Measurements from ENCODE around the gene PRKAB1. TPM values are rescaled to one million over a fixed set of nuclear protein-coding genes. Genes with fewer than 3 reads are reported as not detected.

PRKAB1 gene
- total and polyA plus RNA-seq, 9 of the 15 experiments (the other 6 are each of a cell fraction or from before 2014, with no cell fraction given), result 32.6 to 94.2 (median 63.8) TPM

DNA sequence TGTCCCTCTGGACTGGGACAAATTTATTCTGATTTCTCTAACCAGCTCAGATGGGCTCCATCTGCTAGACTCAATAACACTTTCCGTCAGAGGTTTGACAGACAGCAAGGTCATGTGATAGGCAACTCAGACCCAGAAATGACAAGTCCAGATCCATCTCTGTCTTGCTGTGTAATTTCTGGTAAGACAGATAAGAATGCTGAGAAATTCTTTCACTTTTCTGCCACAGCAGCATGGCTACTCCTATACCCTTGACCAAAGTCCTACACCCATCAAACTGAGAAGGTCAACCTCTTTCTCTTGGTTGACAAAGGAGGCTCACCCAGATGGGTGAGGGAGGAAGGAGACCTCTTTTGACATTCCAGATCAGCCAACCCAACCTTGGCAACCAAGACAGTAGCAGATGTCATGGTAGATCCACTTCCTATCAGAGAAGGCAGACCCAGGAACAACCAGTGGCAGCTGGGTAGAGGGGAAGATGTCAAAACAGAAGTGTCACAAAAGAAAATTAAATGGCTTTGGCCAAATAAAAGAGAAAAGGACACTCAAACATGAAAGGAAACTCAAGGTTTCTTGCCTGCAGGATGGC lies 36.9 kb upstream of the PRKAB1 start (continued):
- TF ChIP-seq PML (IDR thresholded peaks at IDR 0.05; ENCODE audit: low read length), result no peak
- no peak for TF ChIP-seq SAP30 (IDR thresholded peaks at IDR 0.05; ENCODE audit: borderline replicate concordance, insufficient read depth, low read depth, low read length, poor library complexity, severe bottlenecking)
- no peak for TF ChIP-seq ZFPM2 (CRISPR knock-in tag; IDR thresholded peaks at IDR 0.05)
- no peak for TF ChIP-seq TEAD1 (CRISPR knock-in tag; IDR thresholded peaks at IDR 0.05)
- peak; percentile 68 for TF ChIP-seq TAL1 (IDR thresholded peaks at IDR 0.05)
- TF ChIP-seq RHOXF2B (CRISPR knock-in tag; conservative IDR thresholded peaks at IDR 0.05), result no peak
- no peak for TF ChIP-seq ZC3H4 (CRISPR knock-in tag; IDR thresholded peaks at IDR 0.05; ENCODE audit: borderline replicate concordance)
- TF ChIP-seq, protein P1, sequence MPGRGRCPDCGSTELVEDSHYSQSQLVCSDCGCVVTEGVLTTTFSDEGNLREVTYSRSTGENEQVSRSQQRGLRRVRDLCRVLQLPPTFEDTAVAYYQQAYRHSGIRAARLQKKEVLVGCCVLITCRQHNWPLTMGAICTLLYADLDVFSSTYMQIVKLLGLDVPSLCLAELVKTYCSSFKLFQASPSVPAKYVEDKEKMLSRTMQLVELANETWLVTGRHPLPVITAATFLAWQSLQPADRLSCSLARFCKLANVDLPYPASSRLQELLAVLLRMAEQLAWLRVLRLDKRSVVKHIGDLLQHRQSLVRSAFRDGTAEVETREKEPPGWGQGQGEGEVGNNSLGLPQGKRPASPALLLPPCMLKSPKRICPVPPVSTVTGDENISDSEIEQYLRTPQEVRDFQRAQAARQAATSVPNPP (IDR thresholded peaks at IDR 0.05; ENCODE audit: borderline replicate concordance, insufficient read depth, insufficient read length), result no peak
- TF ChIP-seq NCOR1 (IDR thresholded peaks at IDR 0.05), result peak; percentile 45; the same call in 1 of the 2 replicates
- TF ChIP-seq ETS2 (tag; IDR thresholded peaks at IDR 0.05; ENCODE audit: borderline replicate concordance, poor library complexity, severe bottlenecking), result no peak
- no peak for TF ChIP-seq NFIX (CRISPR knock-in tag; IDR thresholded peaks at IDR 0.05; ENCODE audit: low read depth)
- TF ChIP-seq, protein P2, sequence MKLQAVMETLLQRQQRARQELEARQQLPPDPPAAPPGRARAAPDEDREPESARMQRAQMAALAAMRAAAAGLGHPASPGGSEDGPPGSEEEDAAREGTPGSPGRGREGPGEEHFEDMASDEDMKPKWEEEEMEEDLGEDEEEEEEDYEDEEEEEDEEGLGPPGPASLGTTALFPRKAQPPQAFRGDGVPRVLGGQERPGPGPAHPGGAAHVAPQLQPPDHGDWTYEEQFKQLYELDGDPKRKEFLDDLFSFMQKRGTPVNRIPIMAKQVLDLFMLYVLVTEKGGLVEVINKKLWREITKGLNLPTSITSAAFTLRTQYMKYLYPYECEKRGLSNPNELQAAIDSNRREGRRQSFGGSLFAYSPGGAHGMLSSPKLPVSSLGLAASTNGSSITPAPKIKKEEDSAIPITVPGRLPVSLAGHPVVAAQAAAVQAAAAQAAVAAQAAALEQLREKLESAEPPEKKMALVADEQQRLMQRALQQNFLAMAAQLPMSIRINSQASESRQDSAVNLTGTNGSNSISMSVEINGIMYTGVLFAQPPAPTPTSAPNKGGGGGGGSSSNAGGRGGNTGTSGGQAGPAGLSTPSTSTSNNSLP (IDR thresholded peaks at IDR 0.05; ENCODE audit: borderline replicate concordance, low read depth, low read length), result no peak
- TF ChIP-seq ZNF586 (CRISPR knock-in tag; conservative IDR thresholded peaks at IDR 0.05), result no peak
- no peak for TF ChIP-seq STAT5A (IDR thresholded peaks at IDR 0.05; ENCODE audit: borderline replicate concordance, low read length)
- TF ChIP-seq, protein P3, sequence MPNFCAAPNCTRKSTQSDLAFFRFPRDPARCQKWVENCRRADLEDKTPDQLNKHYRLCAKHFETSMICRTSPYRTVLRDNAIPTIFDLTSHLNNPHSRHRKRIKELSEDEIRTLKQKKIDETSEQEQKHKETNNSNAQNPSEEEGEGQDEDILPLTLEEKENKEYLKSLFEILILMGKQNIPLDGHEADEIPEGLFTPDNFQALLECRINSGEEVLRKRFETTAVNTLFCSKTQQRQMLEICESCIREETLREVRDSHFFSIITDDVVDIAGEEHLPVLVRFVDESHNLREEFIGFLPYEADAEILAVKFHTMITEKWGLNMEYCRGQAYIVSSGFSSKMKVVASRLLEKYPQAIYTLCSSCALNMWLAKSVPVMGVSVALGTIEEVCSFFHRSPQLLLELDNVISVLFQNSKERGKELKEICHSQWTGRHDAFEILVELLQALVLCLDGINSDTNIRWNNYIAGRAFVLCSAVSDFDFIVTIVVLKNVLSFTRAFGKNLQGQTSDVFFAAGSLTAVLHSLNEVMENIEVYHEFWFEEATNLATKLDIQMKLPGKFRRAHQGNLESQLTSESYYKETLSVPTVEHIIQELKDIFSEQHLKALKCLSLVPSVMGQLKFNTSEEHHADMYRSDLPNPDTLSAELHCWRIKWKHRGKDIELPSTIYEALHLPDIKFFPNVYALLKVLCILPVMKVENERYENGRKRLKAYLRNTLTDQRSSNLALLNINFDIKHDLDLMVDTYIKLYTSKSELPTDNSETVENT (CRISPR knock-in tag; IDR thresholded peaks at IDR 0.05), result no peak
- no peak for TF ChIP-seq NONO (IDR thresholded peaks at IDR 0.05; ENCODE audit: low read depth in 2 of 2, low read length in 1 of 2)
- no peak for TF ChIP-seq ZNF143 (CRISPR knock-in tag; IDR thresholded peaks at IDR 0.05)
- TF ChIP-seq ZBTB1 (CRISPR knock-in tag; IDR thresholded peaks at IDR 0.05; ENCODE audit: borderline replicate concordance, low read depth), result no peak
- TF ChIP-seq, protein P4, sequence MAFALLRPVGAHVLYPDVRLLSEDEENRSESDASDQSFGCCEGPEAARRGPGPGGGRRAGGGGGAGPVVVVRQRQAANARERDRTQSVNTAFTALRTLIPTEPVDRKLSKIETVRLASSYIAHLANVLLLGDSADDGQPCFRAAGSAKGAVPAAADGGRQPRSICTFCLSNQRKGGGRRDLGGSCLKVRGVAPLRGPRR (CRISPR knock-in tag; IDR thresholded peaks at IDR 0.05), result no peak
- TF ChIP-seq ELF2 (CRISPR knock-in tag; IDR thresholded peaks at IDR 0.05), result no peak
- TF ChIP-seq ZNF766 (CRISPR knock-in tag; conservative IDR thresholded peaks at IDR 0.05), result no peak
- TF ChIP-seq ETV1 (tag; conservative IDR thresholded peaks at IDR 0.05; ENCODE audit: low read depth), result no peak
- 0 out of 2 replicates have a peak, but pooled peaks have one; percentile 14 for TF ChIP-seq CTBP1 (IDR thresholded peaks at IDR 0.05; ENCODE audit: borderline replicate concordance)
- TF ChIP-seq SETDB1 (IDR thresholded peaks at IDR 0.05; ENCODE audit: low read length), result no peak

Data from K562 (cell line).